Heart left ventricle (tissue), 16 donors: Measurements from ENCODE around the gene HMCN2. TPM values are rescaled to one million over a fixed set of nuclear protein-coding genes. Genes with fewer than 3 reads are reported as not detected.
"Not testable (repeated sequence)": the region's sequence is repeated elsewhere in the genome, so short reads cannot be mapped to it uniquely, and the experiment has no call there.

Source experiments
- ATAC-seq, 4 donors: fragments of 200-7000 bp; cut with Tn5 transposase; one replicate each; pipeline ENCODE4 v1.9.1; 2020 to 2022; ENCODE audit warnings: moderate library complexity in 4 of 4, mild to moderate bottlenecking in 3 of 4, moderate number of reproducible peaks in 1 of 4
- DNase-seq, 5 donors: peaks; one replicate each; pipeline ENCODE4 v3.0.0-alpha.2; 2020
- H3K27ac ChIP-seq, 12 donors: fragments of 200-600 bp; sonication (generic) in 4 of 12; one replicate each; pipeline versions ENCODE4 v1.5.0 to v1.8.0; 2016 to 2022; ENCODE audit warnings: mild to moderate bottlenecking in 2 of 12
- H3K27me3 ChIP-seq, 9 donors: fragments of 200-600 bp; sonication (generic) in 2 of 9; one replicate each; pipeline versions ENCODE4 v1.5.1 to v1.8.0; 2016 to 2022; ENCODE audit warnings: mild to moderate bottlenecking in 3 of 9
- H3K36me3 ChIP-seq, 9 donors: fragments of 200-600 bp; sonication (generic) in 2 of 9; one replicate each; pipeline versions ENCODE4 v1.5.0 to v1.8.0; 2018 to 2022; ENCODE audit warnings: mild to moderate bottlenecking in 2 of 9
- H3K4me1 ChIP-seq, 12 donors: fragments of 200-600 bp; sonication (generic) in 4 of 12; one replicate each; pipeline versions ENCODE4 v1.5.0 to v1.8.0; 2016 to 2022; ENCODE audit warnings: mild to moderate bottlenecking in 3 of 12
- H3K4me3 ChIP-seq, 12 donors: fragments of 200-600 bp; sonication (generic) in 4 of 12; one replicate each; pipeline versions ENCODE4 v1.5.0 to v1.8.0; 2017 to 2022; ENCODE audit warnings: mild to moderate bottlenecking in 9 of 12, moderate library complexity in 4 of 12
- H3K9me3 ChIP-seq, 12 donors: fragments of 200-600 bp; sonication (generic) in 4 of 12; one replicate each; pipeline versions ENCODE4 v1.5.0 to v1.8.0; 2016 to 2022; ENCODE audit warnings: mild to moderate bottlenecking in 1 of 12
- CTCF ChIP-seq, 12 donors: fragments of 200-600 bp; sonication (generic) in 4 of 12; IDR thresholded peaks; one replicate each; pipeline versions ENCODE4 v1.5.0 to v1.8.0; 2018 to 2022; ENCODE audit warnings: antibody characterized with exemption in 12 of 12, mild to moderate bottlenecking in 5 of 12
- POLR2A ChIP-seq, 2 donors: fragments of 450-650 bp; IDR thresholded peaks; one replicate each; pipeline ENCODE4 v1.6.1; 2017; ENCODE audit warnings: antibody characterized with exemption in 2 of 2, mild to moderate bottlenecking in 2 of 2, moderate library complexity in 2 of 2
- WGBS, 4 donors: extraction: QIAGEN DNeasy Blood & Tissue Kit in 2 of 4; methylation state at CpG; one replicate each; pipeline versions ENCODE4 v1.1.5 to v1.1.7; 2013 to 2018; 5-methylcytosine and 5-hydroxymethylcytosine counted together
- intact Hi-C, 10 donors: fragments of 100-400 bp; cut with DNase I; formaldehyde crosslinking; loops; one replicate each; pipeline versions ENCODE4 v1.11.1 to v1.14.2; 2022
- polyA plus RNA-seq, 2 donors: library from polyadenylated mRNA; stranded (reverse); fragments of 200-250 nt; gene quantifications; one replicate each; pipeline ENCODE4 v1.2.3, GENCODE V29; 2013
- total RNA-seq, 9 donors: library from RNA; depleted of rRNA in 2 of 9; stranded (reverse); fragments of >200 nt in 2 of 9; fragmentation: NEBNext Ultra II Directional in 3 of 9; extraction: Animal tissue kit (Norgen Biotek cat#: 25700) in 3 of 9; gene quantifications; one replicate each; pipeline versions ENCODE4 v1.1.0 to v1.2.4, GENCODE V29; 2016 to 2023
- donor health status: ischemic (EF 13 %, LVEDD 7.1; RV severe dilation, severe dysfunction).
- donor health status: healthy with polysubstance abuse.
- donor health status: DM: no; HTN: yes; CAD: no.
- donor health status: DM: no; HTN: no; CAD: no.
- donor health status: ischemic (EF 25% LVEDD 6.9; RV normal size, moderate dysfunction).
- donor health status: ischemic (EF 25% LVEDD 5.7; RV mildly dilated, moderate dysfunction).
- donor health status: healthy.
- donor health status: DM: yes; HTN: yes; CAD: no.
- donor health status: ischemic (EF 35%, LVEDD 5.7; RV mildly dilated, moderate dysfunction).
- donor health status: nonischemic (EF 11% LVEDD 7.7; RV severe dilation, severe dysfunction).
- donor health status: DM: yes; HTN: yes; CAD: no.
- donor health status: PGD.
- donor health status: ischemic (EF 29% LVEDD 5.4; RV normal size, mild dysfunction).
- donor health status: nonischemic (EF 23%, LVEDD 6.1; RV moderate dilation, normal function).

The HMCN2 gene
- total and polyA plus RNA-seq, 11 donors = 2.3 to 10.4 (median 4.3) TPM

GRCh38 chr9:130337784-130338380, 72.3 kb downstream of the HMCN2 start:
- Histone ChIP-seq H3K4me1 (no peaks in the 10 kb centered on the region), H3K27me3 (no peaks in the 10 kb centered on the region), H3K4me3 (no peak overlapping the region), H3K9me3 (no peaks in the 10 kb centered on the region), H3K36me3 (no peaks in the 10 kb centered on the region), H3K27ac (no peak overlapping the region)
- TF ChIP-seq CTCF (IDR thresholded peaks at IDR 0.05) (no peak), POLR2A (IDR thresholded peaks at IDR 0.05) (no peak)
- 89 to 90% (median 90%) methylated on average over 12 to 16 of the region's 16 CpGs for WGBS, 4 donors
- intact Hi-C loops = loop anchor here in 2 of 10 donors (10.0 kb wide), 1 partner anchor 73 kb away; the partner anchor contains the start of gene HMCN2 (in 2 of the 2)
- no peak for DNase-seq
- no peak for ATAC-seq

- not testable (repeated sequence) for ATAC-seq, H3K4me1 ChIP-seq, DNase-seq, H3K9me3 ChIP-seq, H3K27ac ChIP-seq, H3K27me3 ChIP-seq, H3K4me3 ChIP-seq, H3K36me3 ChIP-seq
- WGBS, 4 donors = 93 to 99% (median 96%) methylated on average over 8 of the region's 8 CpGs
- intact Hi-C loops = loop anchor here in 2 of 10 donors (10.0 kb wide), 1 partner anchor 74 kb away; the partner anchor contains the start of gene HMCN2 (in 2 of the 2)
Measured at GRCh38 chr9:130338891-130339290, 73.3 kb downstream of the HMCN2 start.

- WGBS, 4 donors = 50 to 83% (median 55%) methylated on average over 1 to 4 of the region's 4 CpGs
- ATAC-seq (no peak), DNase-seq (peak in 1 of 5 donors; percentile 9)
- intact Hi-C loops = loop anchor here in 2 of 10 donors (10.0 kb wide), 1 partner anchor 75 kb away; the partner anchor contains the start of gene HMCN2 (in 2 of the 2)
- H3K4me3 ChIP-seq = no peak overlapping the region
- no peaks in the 10 kb centered on the region for H3K27me3 ChIP-seq
- H3K4me1 ChIP-seq = peaks cover 0 to 2% (median 0%) of the 10 kb centered on the region in 12 donors
- no peak for TF ChIP-seq POLR2A (IDR thresholded peaks at IDR 0.05)
- no peak for TF ChIP-seq CTCF (IDR thresholded peaks at IDR 0.05)
- H3K9me3 ChIP-seq = no peaks in the 10 kb centered on the region
- H3K36me3 ChIP-seq = no peaks in the 10 kb centered on the region
- H3K27ac ChIP-seq = no peak overlapping the region
Measured at GRCh38 chr9:130339306-130339705, 73.7 kb downstream of the HMCN2 start.

GRCh38 chr9:130340011-130340410, 74.5 kb downstream of the HMCN2 start:
- TF ChIP-seq POLR2A (IDR thresholded peaks at IDR 0.05) = no peak
- no peak for TF ChIP-seq CTCF (IDR thresholded peaks at IDR 0.05)
- Histone ChIP-seq H3K27ac (no peak overlapping the region), H3K27me3 (no peaks in the 10 kb centered on the region), H3K9me3 (no peaks in the 10 kb centered on the region), H3K36me3 (no peaks in the 10 kb centered on the region), H3K4me1 (peaks cover 0 to 2% (median 0%) of the 10 kb centered on the region in 12 donors), H3K4me3 (no peak overlapping the region)
- peak in 1 of 5 donors; percentile 11 for DNase-seq
- WGBS, 4 donors = 75 to 86% (median 77%) methylated on average over 10 of the region's 10 CpGs
- ATAC-seq = no peak
- intact Hi-C loops = loop anchor here in 9 of 10 donors (5.0 to 10.0 kb wide), 6 partner anchors 73 to 455 kb away; partner anchors contain the start of gene HMCN2 (in 2 of the 9)

- ATAC-seq, H3K36me3 ChIP-seq, H3K9me3 ChIP-seq, H3K4me3 ChIP-seq, H3K27ac ChIP-seq, H3K27me3 ChIP-seq, H3K4me1 ChIP-seq: not testable (repeated sequence)
- 87 to 93% (median 93%) methylated on average over 15 to 17 of the region's 17 CpGs for WGBS, 4 donors
- intact Hi-C loops = loop anchor here in 9 of 10 donors (5.0 to 10.0 kb wide), 6 partner anchors 73 to 456 kb away; partner anchors contain the start of gene HMCN2 (in 2 of the 9)
- peak in 1 of 5 donors; percentile 19 for DNase-seq
Measured at GRCh38 chr9:130340557-130340956, 75.0 kb downstream of the HMCN2 start.
